ENCODE data around the gene KRT222.

KRT222 gene

GRCh38 chr17:40633871-40634270, 31.1 kb downstream of the KRT222 start:
- Histone ChIP-seq H3K4me3 (ENCODE audit: low read depth in 1 of 2, low read length in 1 of 2) (no peak overlapping the region), H3K9me3 (no peaks in the 10 kb centered on the region), H3K4me1 (ENCODE audit: control insufficient read depth in 1 of 2, insufficient read depth in 1 of 2, low read depth in 1 of 2, low read length in 1 of 2) (no peaks in the 10 kb centered on the region), H3K27me3 (no peaks in the 10 kb centered on the region), H3K36me3 (peaks cover 93% of the 10 kb centered on the region), H3K27ac (no peak overlapping the region)
- no peak for TF ChIP-seq CTCF (IDR thresholded peaks at IDR 0.05)

- Histone ChIP-seq H3K9me3 (no peaks in the 10 kb centered on the region), H3K4me3 (ENCODE audit: low read depth in 1 of 2, low read length in 1 of 2) (no peak overlapping the region), H3K27me3 (no peaks in the 10 kb centered on the region), H3K36me3 (peaks cover 100% of the 10 kb centered on the region), H3K27ac (no peak overlapping the region), H3K4me1 (ENCODE audit: control insufficient read depth in 1 of 2, insufficient read depth in 1 of 2, low read depth in 1 of 2, low read length in 1 of 2) (no peaks in the 10 kb centered on the region)
- no peak for TF ChIP-seq CTCF (IDR thresholded peaks at IDR 0.05)
Measured at GRCh38 chr17:40632216-40632615, 32.8 kb downstream of the KRT222 start.

GRCh38 chr17:40629842-40630241, 35.1 kb downstream of the KRT222 start:
- Histone ChIP-seq H3K36me3 (peaks cover 81% of the 10 kb centered on the region), H3K27ac (no peak overlapping the region)
- TF ChIP-seq CTCF (IDR thresholded peaks at IDR 0.05): no peak

GRCh38 chr17:40625311-40625710, 39.7 kb downstream of the KRT222 start:
- no peak for TF ChIP-seq CTCF (IDR thresholded peaks at IDR 0.05)
- H3K36me3 ChIP-seq: peaks cover 36% of the 10 kb centered on the region
- no peaks in the 10 kb centered on the region for H3K4me1 ChIP-seq (ENCODE audit: control insufficient read depth in 1 of 2, insufficient read depth in 1 of 2, low read depth in 1 of 2, low read length in 1 of 2)
- H3K27me3 ChIP-seq: peaks cover 30% of the 10 kb centered on the region
- H3K27ac ChIP-seq: no peak overlapping the region
- no peak overlapping the region for H3K4me3 ChIP-seq (ENCODE audit: low read depth in 1 of 2, low read length in 1 of 2)
- no peaks in the 10 kb centered on the region for H3K9me3 ChIP-seq

More at GRCh38 chr17:40629842-40630241, 35.1 kb downstream of the KRT222 start:
- H3K27me3 ChIP-seq: no peaks in the 10 kb centered on the region
- no peaks in the 10 kb centered on the region for H3K4me1 ChIP-seq (ENCODE audit: control insufficient read depth in 1 of 2, insufficient read depth in 1 of 2, low read depth in 1 of 2, low read length in 1 of 2)
- H3K4me3 ChIP-seq (ENCODE audit: low read depth in 1 of 2, low read length in 1 of 2): no peak overlapping the region
- H3K9me3 ChIP-seq: no peaks in the 10 kb centered on the region

- Histone ChIP-seq H3K36me3 (peaks cover 19% of the 10 kb centered on the region), H3K27ac (no peak overlapping the region), H3K9me3 (no peaks in the 10 kb centered on the region), H3K4me1 (ENCODE audit: control insufficient read depth in 1 of 2, insufficient read depth in 1 of 2, low read depth in 1 of 2, low read length in 1 of 2) (peaks cover 5 to 6% of the 10 kb centered on the region in 2 experiments), H3K27me3 (peaks cover 47% of the 10 kb centered on the region), H3K4me3 (ENCODE audit: low read depth in 1 of 2, low read length in 1 of 2) (no peak overlapping the region)
- TF ChIP-seq CTCF (IDR thresholded peaks at IDR 0.05): no peak
Measured at GRCh38 chr17:40623419-40624210, 41.4 kb downstream of the KRT222 start.
